HEK293 (cell line): ENCODE results near the gene PTDSS2.

Source experiments
- CTCF ChIA-PET: fragments of 350-600 bp; formaldehyde crosslinking; extraction: SDS; loops from one replicate; lab custom pipeline; 2021; ENCODE audit warnings: antibody characterized with exemption; lab: Yijun Ruan, JAX
- POLR2A ChIA-PET: fragments of 300-600 bp; formaldehyde crosslinking; extraction: SDS; loops from one replicate; lab custom pipeline; 2020; ENCODE audit warnings: antibody characterized with exemption, inconsistent platforms; lab: Yijun Ruan, JAX
- H3K27ac ChIP-seq: fragments of 200-500 bp; sonication (Bioruptor generic); 2 replicates; pipeline ENCODE4 v1.5.1; 2014; ENCODE audit warnings: low read depth, low read length, control low read depth, inconsistent platforms; ENCODE audit errors: extremely low read depth
- H3K36me3 ChIP-seq, 2 experiments: fragments of 200-500 bp in 1 of 2; sonication (Bioruptor generic) in 1 of 2; 1 replicate in 1 of 2; 2 replicates in 1 of 2; pipeline ENCODE4 v1.5.1; 2014 to 2017; ENCODE audit warnings: inconsistent platforms in 2 of 2, low read length in 2 of 2; ENCODE audit not compliant: control insufficient read depth in 2 of 2, insufficient read depth in 1 of 2
- H3K4me1 ChIP-seq: fragments of 200-500 bp; sonication (Bioruptor generic); 2 replicates; pipeline ENCODE4 v1.5.1; 2014; ENCODE audit warnings: mild to moderate bottlenecking, low read length, inconsistent platforms; ENCODE audit not compliant: control insufficient read depth, insufficient read depth
- H3K4me3 ChIP-seq: 2 replicates; pipeline ENCODE4 v1.5.1; 2011; ENCODE audit warnings: low read depth, mild to moderate bottlenecking, control low read depth, low read length, moderate library complexity
- H3K9me3 ChIP-seq: fragments of 200-500 bp; sonication (Bioruptor generic); 2 replicates; pipeline ENCODE4 v1.5.1; 2014; ENCODE audit warnings: low read depth, low read length, inconsistent platforms; ENCODE audit not compliant: control insufficient read depth, insufficient read depth
- MZF1 ChIP-seq: fragments of 450-650 bp; formaldehyde crosslinking; IDR thresholded peaks from 2 replicates; pipeline ENCODE4 v1.5.1; 2017; ENCODE audit warnings: missing biosample characterization, missing genetic modification characterization, borderline replicate concordance
- SCRT2 ChIP-seq: fragments of 450-650 bp; formaldehyde crosslinking; IDR thresholded peaks from 2 replicates; pipeline ENCODE4 v1.5.1; 2016; ENCODE audit warnings: missing biosample characterization, missing genetic modification characterization
- YY2 ChIP-seq: fragments of 450-650 bp; formaldehyde crosslinking; IDR thresholded peaks from 2 replicates; pipeline ENCODE4 v1.5.1; 2016; ENCODE audit warnings: missing biosample characterization, missing genetic modification characterization
- ZBTB7A ChIP-seq: fragments of 450-650 bp; formaldehyde crosslinking; IDR thresholded peaks from 2 replicates; pipeline ENCODE4 v1.5.1; 2016; ENCODE audit warnings: low read depth, missing biosample characterization, missing genetic modification characterization
- ZIC2 ChIP-seq: fragments of 450-650 bp; formaldehyde crosslinking; IDR thresholded peaks from 2 replicates; pipeline ENCODE4 v1.5.1; 2016; ENCODE audit warnings: missing biosample characterization, missing genetic modification characterization
- ZNF10 ChIP-seq: fragments of 450-650 bp; formaldehyde crosslinking; IDR thresholded peaks from 2 replicates; pipeline ENCODE4 v1.5.1; 2017; ENCODE audit warnings: missing biosample characterization, missing genetic modification characterization
- ZNF114 ChIP-seq: fragments of 450-650 bp; formaldehyde crosslinking; IDR thresholded peaks from 2 replicates; pipeline ENCODE4 v1.5.0; 2017; ENCODE audit warnings: missing biosample characterization, missing genetic modification characterization
- ZNF202 ChIP-seq: fragments of 450-650 bp; formaldehyde crosslinking; IDR thresholded peaks from 2 replicates; pipeline ENCODE4 v1.5.1; 2016; ENCODE audit warnings: missing biosample characterization, missing genetic modification characterization, borderline replicate concordance
- ZNF266 ChIP-seq: fragments of 450-650 bp; formaldehyde crosslinking; IDR thresholded peaks from 2 replicates; pipeline ENCODE4 v1.5.1; 2016; ENCODE audit warnings: missing biosample characterization, missing genetic modification characterization, low read depth
- ZNF274 ChIP-seq, 2 experiments: fragments of 200-500 bp in 1 of 2; fragments of 450-650 bp in 1 of 2; sonication (Bioruptor generic) in 1 of 2; formaldehyde crosslinking in 1 of 2; IDR thresholded peaks; 2 replicates each; pipeline versions ENCODE4 v1.5.1 to v1.6.1; 2014 to 2016; ENCODE audit warnings: borderline replicate concordance in 1 of 2, inconsistent platforms in 1 of 2, low read length in 1 of 2, missing biosample characterization in 1 of 2, missing genetic modification characterization in 1 of 2
- ZNF391 ChIP-seq: fragments of 450-650 bp; formaldehyde crosslinking; IDR thresholded peaks from 2 replicates; pipeline ENCODE4 v1.5.1; 2016; ENCODE audit warnings: low read depth, missing biosample characterization, missing genetic modification characterization, borderline replicate concordance
- ZNF426 ChIP-seq: fragments of 450-650 bp; formaldehyde crosslinking; IDR thresholded peaks from 2 replicates; pipeline ENCODE4 v1.5.1; 2017; ENCODE audit warnings: missing biosample characterization, missing genetic modification characterization, mild to moderate bottlenecking, inconsistent platforms, moderate library complexity
- ZNF549 ChIP-seq: fragments of 450-650 bp; IDR thresholded peaks from 2 replicates; pipeline ENCODE4 v1.5.1; 2018; ENCODE audit warnings: missing biosample characterization, missing genetic modification characterization, mild to moderate bottlenecking, inconsistent platforms, moderate library complexity
- ZNF623 ChIP-seq: fragments of 450-650 bp; formaldehyde crosslinking; IDR thresholded peaks from 2 replicates; pipeline ENCODE4 v1.5.1; 2016; ENCODE audit warnings: missing biosample characterization, missing genetic modification characterization
- ZNF660 ChIP-seq: fragments of 450-650 bp; IDR thresholded peaks from 2 replicates; pipeline ENCODE4 v1.5.1; 2018; ENCODE audit warnings: missing biosample characterization, mild to moderate bottlenecking, missing genetic modification characterization
- ZNF792 ChIP-seq: fragments of 450-650 bp; formaldehyde crosslinking; IDR thresholded peaks from 2 replicates; pipeline ENCODE4 v1.5.1; 2016; ENCODE audit warnings: missing biosample characterization, missing genetic modification characterization
- TF ChIP-seq, protein P1 (sequence below): fragments of 450-650 bp; formaldehyde crosslinking; conservative IDR thresholded peaks from 2 replicates; pipeline ENCODE4 v1.5.1; 2016; ENCODE audit warnings: low read depth, missing biosample characterization, missing genetic modification characterization
- TF ChIP-seq, protein P2 (sequence below): fragments of 450-650 bp; formaldehyde crosslinking; optimal IDR thresholded peaks from 2 replicates; pipeline ENCODE3; 2016; ENCODE audit warnings: missing biosample characterization, mild to moderate bottlenecking, missing genetic modification characterization
- TF ChIP-seq, protein P3 (sequence below): fragments of 450-650 bp; formaldehyde crosslinking; IDR thresholded peaks from 2 replicates; pipeline ENCODE4 v1.5.1; 2016; ENCODE audit warnings: missing biosample characterization, missing genetic modification characterization, low read depth
- TF ChIP-seq, protein P4 (sequence below): fragments of 450-650 bp; formaldehyde crosslinking; IDR thresholded peaks from 2 replicates; pipeline ENCODE4 v1.5.1; 2016; ENCODE audit warnings: missing biosample characterization, missing genetic modification characterization

The PTDSS2 gene

DNA sequence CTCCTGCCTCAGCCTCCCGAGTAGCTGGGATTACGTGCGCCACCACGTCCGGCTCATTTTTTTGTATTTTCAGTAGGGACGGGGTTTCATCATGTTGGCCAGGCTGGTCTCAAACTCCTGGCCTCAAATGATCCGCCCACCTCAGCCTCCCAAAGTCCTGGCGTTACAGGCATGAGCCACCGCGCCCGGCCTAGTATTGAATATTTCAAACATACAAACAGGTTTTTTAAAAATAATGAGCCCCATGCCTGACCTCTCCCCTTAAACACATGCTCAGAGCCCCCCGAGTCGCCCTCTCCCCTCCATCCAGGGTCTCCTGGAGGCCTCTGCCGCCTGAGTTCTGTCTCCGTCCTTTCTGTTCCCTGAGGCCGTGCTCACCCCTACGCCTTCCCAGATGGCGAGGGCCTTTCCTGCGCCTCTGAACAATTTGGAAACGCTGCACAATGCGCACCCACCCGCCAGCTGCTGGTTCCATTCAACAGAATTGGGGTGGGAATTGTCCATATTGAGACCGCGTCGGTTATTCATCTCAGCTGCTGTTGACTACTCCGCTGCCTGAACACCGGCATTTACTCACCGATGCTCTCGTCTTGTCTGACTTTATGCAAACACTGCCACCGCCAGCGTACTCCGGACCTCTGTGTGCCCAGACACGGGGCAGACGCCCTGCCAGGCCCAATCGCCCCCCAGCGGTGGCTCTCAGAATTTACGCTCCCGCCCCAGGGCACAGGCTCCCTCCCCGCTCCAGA, 70.5 kb downstream of the PTDSS2 start (continued):
- TF ChIP-seq ZNF549 (no peak), YY2 (tag by site-specific recombination) (no peak), SCRT2 (no peak), ZNF623 (tag by site-specific recombination) (no peak), ZNF792 (no peak), ZNF391 (tag by site-specific recombination) (no peak), ZIC2 (tag by site-specific recombination) (no peak)
- TF ChIP-seq, protein P1, sequence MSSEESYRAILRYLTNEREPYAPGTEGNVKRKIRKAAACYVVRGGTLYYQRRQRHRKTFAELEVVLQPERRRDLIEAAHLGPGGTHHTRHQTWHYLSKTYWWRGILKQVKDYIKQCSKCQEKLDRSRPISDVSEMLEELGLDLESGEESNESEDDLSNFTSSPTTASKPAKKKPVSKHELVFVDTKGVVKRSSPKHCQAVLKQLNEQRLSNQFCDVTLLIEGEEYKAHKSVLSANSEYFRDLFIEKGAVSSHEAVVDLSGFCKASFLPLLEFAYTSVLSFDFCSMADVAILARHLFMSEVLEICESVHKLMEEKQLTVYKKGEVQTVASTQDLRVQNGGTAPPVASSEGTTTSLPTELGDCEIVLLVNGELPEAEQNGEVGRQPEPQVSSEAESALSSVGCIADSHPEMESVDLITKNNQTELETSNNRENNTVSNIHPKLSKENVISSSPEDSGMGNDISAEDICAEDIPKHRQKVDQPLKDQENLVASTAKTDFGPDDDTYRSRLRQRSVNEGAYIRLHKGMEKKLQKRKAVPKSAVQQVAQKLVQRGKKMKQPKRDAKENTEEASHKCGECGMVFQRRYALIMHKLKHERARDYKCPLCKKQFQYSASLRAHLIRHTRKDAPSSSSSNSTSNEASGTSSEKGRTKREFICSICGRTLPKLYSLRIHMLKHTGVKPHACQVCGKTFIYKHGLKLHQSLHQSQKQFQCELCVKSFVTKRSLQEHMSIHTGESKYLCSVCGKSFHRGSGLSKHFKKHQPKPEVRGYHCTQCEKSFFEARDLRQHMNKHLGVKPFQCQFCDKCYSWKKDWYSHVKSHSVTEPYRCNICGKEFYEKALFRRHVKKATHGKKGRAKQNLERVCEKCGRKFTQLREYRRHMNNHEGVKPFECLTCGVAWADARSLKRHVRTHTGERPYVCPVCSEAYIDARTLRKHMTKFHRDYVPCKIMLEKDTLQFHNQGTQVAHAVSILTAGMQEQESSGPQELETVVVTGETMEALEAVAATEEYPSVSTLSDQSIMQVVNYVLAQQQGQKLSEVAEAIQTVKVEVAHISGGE (tag by site-specific recombination): no peak
- TF ChIP-seq, protein P2, sequence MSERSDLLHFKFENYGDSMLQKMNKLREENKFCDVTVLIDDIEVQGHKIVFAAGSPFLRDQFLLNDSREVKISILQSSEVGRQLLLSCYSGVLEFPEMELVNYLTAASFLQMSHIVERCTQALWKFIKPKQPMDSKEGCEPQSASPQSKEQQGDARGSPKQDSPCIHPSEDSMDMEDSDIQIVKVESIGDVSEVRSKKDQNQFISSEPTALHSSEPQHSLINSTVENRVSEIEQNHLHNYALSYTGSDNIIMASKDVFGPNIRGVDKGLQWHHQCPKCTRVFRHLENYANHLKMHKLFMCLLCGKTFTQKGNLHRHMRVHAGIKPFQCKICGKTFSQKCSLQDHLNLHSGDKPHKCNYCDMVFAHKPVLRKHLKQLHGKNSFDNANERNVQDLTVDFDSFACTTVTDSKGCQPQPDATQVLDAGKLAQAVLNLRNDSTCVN (tag by site-specific recombination): no peak
- TF ChIP-seq, protein P3, sequence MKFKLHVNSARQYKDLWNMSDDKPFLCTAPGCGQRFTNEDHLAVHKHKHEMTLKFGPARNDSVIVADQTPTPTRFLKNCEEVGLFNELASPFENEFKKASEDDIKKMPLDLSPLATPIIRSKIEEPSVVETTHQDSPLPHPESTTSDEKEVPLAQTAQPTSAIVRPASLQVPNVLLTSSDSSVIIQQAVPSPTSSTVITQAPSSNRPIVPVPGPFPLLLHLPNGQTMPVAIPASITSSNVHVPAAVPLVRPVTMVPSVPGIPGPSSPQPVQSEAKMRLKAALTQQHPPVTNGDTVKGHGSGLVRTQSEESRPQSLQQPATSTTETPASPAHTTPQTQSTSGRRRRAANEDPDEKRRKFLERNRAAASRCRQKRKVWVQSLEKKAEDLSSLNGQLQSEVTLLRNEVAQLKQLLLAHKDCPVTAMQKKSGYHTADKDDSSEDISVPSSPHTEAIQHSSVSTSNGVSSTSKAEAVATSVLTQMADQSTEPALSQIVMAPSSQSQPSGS (tag by site-specific recombination): no peak

DNA sequence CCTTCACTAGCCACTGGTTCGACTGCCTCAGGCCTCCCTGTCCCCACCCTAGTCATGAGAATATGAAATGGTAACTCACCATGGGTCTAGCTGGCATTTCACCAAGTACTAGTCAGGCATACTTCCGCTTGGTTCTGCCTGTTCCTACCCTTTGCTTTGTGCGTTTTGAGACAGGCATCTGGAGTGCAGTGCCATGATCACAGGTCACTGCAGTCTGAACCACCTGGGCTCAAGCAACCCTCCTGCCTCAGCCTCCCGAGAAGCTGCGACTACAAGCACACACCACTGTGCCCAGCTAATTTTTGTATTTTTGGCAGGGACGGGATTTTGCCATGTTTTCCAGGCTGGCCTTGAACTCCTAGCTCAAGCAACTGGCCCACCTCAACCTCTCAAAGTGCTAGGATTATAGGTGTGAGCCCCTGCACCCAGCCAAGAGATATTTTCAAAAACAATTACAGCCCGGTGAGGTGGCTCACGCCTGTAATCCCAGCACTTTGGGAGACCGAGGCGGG, 71.2 kb downstream of the PTDSS2 start:
- Histone ChIP-seq H3K27ac (no peak overlapping the region), H3K4me3 (no peak overlapping the region), H3K9me3 (no peaks in the 10 kb centered on the region)
- POLR2A ChIA-PET: interaction anchor here (1.1 to 1.2 kb wide), 2 partner anchors 13 to 15 kb away, joined by 3 to 4 read pairs; no protein-coding TSS in a partner anchor
- no peak for TF ChIP-seq ZNF114 (tag by site-specific recombination)
- TF ChIP-seq, protein P4, sequence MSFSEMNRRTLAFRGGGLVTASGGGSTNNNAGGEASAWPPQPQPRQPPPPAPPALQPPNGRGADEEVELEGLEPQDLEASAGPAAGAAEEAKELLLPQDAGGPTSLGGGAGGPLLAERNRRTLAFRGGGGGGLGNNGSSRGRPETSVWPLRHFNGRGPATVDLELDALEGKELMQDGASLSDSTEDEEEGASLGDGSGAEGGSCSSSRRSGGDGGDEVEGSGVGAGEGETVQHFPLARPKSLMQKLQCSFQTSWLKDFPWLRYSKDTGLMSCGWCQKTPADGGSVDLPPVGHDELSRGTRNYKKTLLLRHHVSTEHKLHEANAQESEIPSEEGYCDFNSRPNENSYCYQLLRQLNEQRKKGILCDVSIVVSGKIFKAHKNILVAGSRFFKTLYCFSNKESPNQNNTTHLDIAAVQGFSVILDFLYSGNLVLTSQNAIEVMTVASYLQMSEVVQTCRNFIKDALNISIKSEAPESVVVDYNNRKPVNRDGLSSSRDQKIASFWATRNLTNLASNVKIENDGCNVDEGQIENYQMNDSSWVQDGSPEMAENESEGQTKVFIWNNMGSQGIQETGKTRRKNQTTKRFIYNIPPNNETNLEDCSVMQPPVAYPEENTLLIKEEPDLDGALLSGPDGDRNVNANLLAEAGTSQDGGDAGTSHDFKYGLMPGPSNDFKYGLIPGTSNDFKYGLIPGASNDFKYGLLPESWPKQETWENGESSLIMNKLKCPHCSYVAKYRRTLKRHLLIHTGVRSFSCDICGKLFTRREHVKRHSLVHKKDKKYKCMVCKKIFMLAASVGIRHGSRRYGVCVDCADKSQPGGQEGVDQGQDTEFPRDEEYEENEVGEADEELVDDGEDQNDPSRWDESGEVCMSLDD (tag by site-specific recombination): no peak
- no peak for TF ChIP-seq ZNF202
- TF ChIP-seq, all 188 proteins: peak for 0
- CTCF ChIA-PET: interaction anchor here (0.7 to 0.9 kb wide), 3 partner anchors 9 to 185 kb away, joined by 3 read pairs; partner anchors contain the start of gene EPS8L2
- Histone ChIP-seq H3K36me3 (no peaks in the 10 kb centered on the region), H3K4me1 (no peaks in the 10 kb centered on the region)

DNA sequence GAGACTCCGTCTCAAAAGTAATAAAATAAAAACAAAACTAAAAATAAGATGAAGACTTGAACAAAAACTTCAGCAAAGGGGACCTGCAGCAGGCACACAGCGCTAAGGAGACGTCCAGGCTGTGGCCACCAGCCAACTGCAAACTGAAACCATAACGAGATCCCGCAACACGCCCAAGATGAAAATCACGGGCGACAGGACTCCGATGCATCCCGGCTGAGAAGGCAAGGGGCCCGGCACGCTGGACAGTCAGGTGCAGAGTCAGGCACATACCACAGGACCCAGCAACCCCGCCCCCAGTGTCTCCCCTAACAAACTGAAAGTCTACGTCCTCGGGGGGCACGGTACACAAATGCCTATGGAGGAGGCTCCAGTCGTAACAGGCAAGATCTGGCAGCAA, 76.1 kb downstream of the PTDSS2 start:
- Histone ChIP-seq H3K4me3 (no peak overlapping the region), H3K4me1 (no peaks in the 10 kb centered on the region), H3K36me3 (peaks cover 0 to 19% of the 10 kb centered on the region in 2 experiments; a peak in 1 of 3 replicates), H3K27ac (no peak overlapping the region), H3K9me3 (no peaks in the 10 kb centered on the region)
- no peak for TF ChIP-seq ZNF266 (tag by site-specific recombination)
- no peak for TF ChIP-seq ZNF274 (IDR thresholded peaks at IDR 0.05; ENCODE audit: low read length)
- TF ChIP-seq ZNF274 (tag by site-specific recombination; IDR thresholded peaks at IDR 0.05; ENCODE audit: borderline replicate concordance): no peak
- TF ChIP-seq ZNF660 (tag by site-specific recombination): no peak
- TF ChIP-seq ZNF426 (tag by site-specific recombination): no peak
- no peak for TF ChIP-seq ZBTB7A (tag by site-specific recombination)
- TF ChIP-seq ZNF10: no peak
- no peak for TF ChIP-seq MZF1
- ChIA-PET POLR2A (no interaction called here), CTCF (no interaction called here)
